ENCODE measurements around the gene KRT222.

KRT222 gene

GRCh38 chr17:40658396-40658795, 6.6 kb downstream of the KRT222 start:
- DNase-seq (ENCODE audit: low read depth) = no peak

- DNase-seq (ENCODE audit: low read depth) = no peak
Observed at GRCh38 chr17:40651939-40652338, 13.0 kb downstream of the KRT222 start.

- DNase-seq (ENCODE audit: low read depth) = no peak
Observed at GRCh38 chr17:40648384-40648968, 16.5 kb downstream of the KRT222 start.

- DNase-seq (ENCODE audit: low read depth) = peak; percentile 56
Observed at GRCh38 chr17:40647624-40648383, 17.2 kb downstream of the KRT222 start, which contains the start of gene SMARCE1. Gene SMARCE1, minus strand, starts transcription at chr17:40647818. Its CDS starts 2,016 bp downstream, at chr17:40645802.

GRCh38 chr17:40646791-40647623, 18.0 kb downstream of the KRT222 start:
- peak; percentile 25 for DNase-seq (ENCODE audit: low read depth)

GRCh38 chr17:40645943-40646342, 19.0 kb downstream of the KRT222 start:
- DNase-seq (ENCODE audit: low read depth) = no peak

GRCh38 chr17:40645291-40645690, 19.7 kb downstream of the KRT222 start:
- DNase-seq (ENCODE audit: low read depth) = no peak

GRCh38 chr17:40637931-40638330, 27.0 kb downstream of the KRT222 start:
- no peak for DNase-seq (ENCODE audit: low read depth)

- DNase-seq (ENCODE audit: low read depth) = no peak
Observed at GRCh38 chr17:40633871-40634270, 31.1 kb downstream of the KRT222 start.

- no peak for DNase-seq (ENCODE audit: low read depth)
Observed at GRCh38 chr17:40632216-40632615, 32.8 kb downstream of the KRT222 start.

GRCh38 chr17:40629842-40630241, 35.1 kb downstream of the KRT222 start:
- DNase-seq (ENCODE audit: low read depth) = no peak

GRCh38 chr17:40625311-40625710, 39.7 kb downstream of the KRT222 start:
- DNase-seq (ENCODE audit: low read depth) = no peak

- DNase-seq (ENCODE audit: low read depth) = no peak
Observed at GRCh38 chr17:40623419-40624210, 41.4 kb downstream of the KRT222 start.

- no peak for DNase-seq (ENCODE audit: low read depth)
Observed at GRCh38 chr17:40622509-40622928, 42.5 kb downstream of the KRT222 start.

GRCh38 chr17:40621578-40621977, 43.4 kb downstream of the KRT222 start:
- DNase-seq (ENCODE audit: low read depth) = no peak

- DNase-seq (ENCODE audit: low read depth) = no peak
Observed at GRCh38 chr17:40621019-40621418, 44.0 kb downstream of the KRT222 start.

GRCh38 chr17:40618754-40619625, 46.0 kb downstream of the KRT222 start:
- DNase-seq (ENCODE audit: low read depth) = no peak

- no peak for DNase-seq (ENCODE audit: low read depth)
Observed at GRCh38 chr17:40617678-40618240, 47.2 kb downstream of the KRT222 start.

- DNase-seq (ENCODE audit: low read depth) = no peak
Observed at GRCh38 chr17:40616592-40616991, 48.4 kb downstream of the KRT222 start.

- DNase-seq (ENCODE audit: low read depth) = no peak
Observed at GRCh38 chr17:40615841-40616476, 49.0 kb downstream of the KRT222 start.
